K562 (cell line): Measurements from ENCODE around the gene TRAF7. TPM values are rescaled to one million over a fixed set of nuclear protein-coding genes. Genes with fewer than 3 reads are reported as not detected.

Experiments used
- BHLHE40 ChIP-seq: IDR thresholded peaks from 2 replicates; pipeline ENCODE4 v1.6.1; 2011; ENCODE audit warnings: low read length, improper control_type of control experiment
- BRD9 ChIP-seq: fragments of 450-650 bp; IDR thresholded peaks from 2 replicates; pipeline ENCODE4 v1.6.1; 2018; ENCODE audit warnings: low read depth; ENCODE audit not compliant: partially characterized antibody
- ETV6 ChIP-seq, 3 experiments: fragments of 150-350 bp in 1 of 3; sonication (generic) in 1 of 3; formaldehyde crosslinking in 1 of 3; IDR thresholded peaks; 2 replicates each; pipeline versions ENCODE4 v1.6.1 to v1.8.0; 2014 to 2022; ENCODE audit warnings: borderline replicate concordance in 2 of 3, low read depth in 2 of 3, antibody characterized with exemption in 1 of 3, low read length in 1 of 3, mild to moderate bottlenecking in 1 of 3, missing genetic modification reagents in 1 of 3
- MBD2 ChIP-seq: sonication (generic); IDR thresholded peaks from 2 replicates; pipeline ENCODE4 v1.6.1; 2016; ENCODE audit warnings: low read depth, borderline replicate concordance
- MLX ChIP-seq, 2 experiments: fragments of 450-650 bp in 1 of 2; sonication (generic) in 1 of 2; formaldehyde crosslinking; conservative IDR thresholded peaks; 2 replicates each; pipeline versions ENCODE4 v1.4.0 to v1.8.1; 2020 to 2022; ENCODE audit warnings: mild to moderate bottlenecking in 1 of 2, missing genetic modification reagents in 1 of 2
- polyA plus RNA-seq, 8 experiments: library from polyadenylated mRNA; depleted of rRNA in 4 of 8; stranded (reverse) in 5 of 8; unstranded in 3 of 8; fragments of >200 nt; fragmentation: Nextera tagmentation in 2 of 8; fragmentation: Illumina TruSeq in 1 of 8; extraction: Ambion mirVana in 2 of 8; extraction: Trizol in 1 of 8; gene quantifications; 2 replicates each; pipeline versions ENCODE4 v1.2.1 to v1.2.3, GENCODE V29; 2011 to 2014; ENCODE audit warnings: inconsistent platforms in 1 of 8, missing spikeins in 1 of 8
- total RNA-seq, 7 experiments: library from RNA; depleted of rRNA in 6 of 7; stranded (reverse); fragments of >200 nt in 6 of 7; fragmentation: Illumina TruSeq in 2 of 7; extraction: Trizol in 2 of 7; gene quantifications; 2 replicates each; pipeline versions ENCODE4 v1.2.1 to v1.2.3, GENCODE V29; 2011 to 2021; ENCODE audit warnings: low replicate concordance in 1 of 7
- TF ChIP-seq, protein P1 (sequence below): fragments of 450-650 bp; IDR thresholded peaks from 2 replicates; pipeline ENCODE4 v1.6.1; 2017; ENCODE audit warnings: antibody characterized with exemption, mild to moderate bottlenecking

TRAF7 gene
- total and polyA plus RNA-seq, 9 of the 15 experiments (the other 6 are each of a cell fraction or from before 2014, with no cell fraction given): 1.1 to 113 (median 41.6) TPM

DNA sequence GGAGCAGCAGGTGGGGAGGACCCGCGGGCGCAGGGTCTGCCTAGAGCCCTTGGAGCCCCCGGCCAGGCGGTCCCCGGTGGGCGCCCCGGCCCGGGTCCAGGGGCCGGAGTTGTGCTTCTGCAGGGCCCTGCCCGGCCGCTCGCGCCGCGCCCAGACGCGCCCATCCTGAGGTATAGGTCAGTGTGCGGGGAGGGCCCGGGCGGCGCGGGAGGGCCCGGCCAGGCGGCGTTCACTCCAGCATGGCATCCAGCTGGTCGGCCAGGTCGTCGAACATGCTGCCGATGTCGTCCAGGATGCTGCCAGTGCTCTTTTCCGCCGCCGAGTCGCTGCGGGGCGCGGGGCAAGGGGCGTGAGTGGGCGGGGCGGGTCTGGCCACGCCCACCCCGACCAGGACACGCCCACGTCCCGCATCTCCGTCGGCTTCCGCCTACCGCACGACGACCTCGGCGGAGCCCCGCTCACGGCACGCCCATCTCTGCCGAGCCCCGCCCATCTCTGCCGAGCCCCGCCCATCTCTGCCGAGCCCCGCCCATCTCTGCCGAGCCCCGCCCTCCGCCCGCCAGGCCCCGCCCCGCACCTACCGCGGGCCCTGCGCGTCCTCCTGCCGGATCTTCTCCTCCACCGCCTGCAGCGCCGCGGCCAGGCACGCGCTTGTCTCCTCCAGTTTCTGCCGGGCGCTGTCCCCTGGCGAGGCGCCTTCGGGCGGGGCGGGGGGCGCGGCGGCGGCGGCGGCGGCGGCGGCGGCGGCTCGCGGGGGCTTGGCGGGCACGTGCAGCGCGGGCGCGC, 22.9 kb downstream of the TRAF7 start (continued):
- TF ChIP-seq ETV6 (IDR thresholded peaks at IDR 0.05; ENCODE audit: borderline replicate concordance in 1 of 2, low read depth in 2 of 2, low read length in 1 of 2) (no peak), ETV6 (CRISPR knock-in tag; IDR thresholded peaks at IDR 0.05; ENCODE audit: borderline replicate concordance) (peak; percentile 70; the same call in 1 of the 2 replicates), BRD9 (no peak), MLX (CRISPR knock-in tag; conservative IDR thresholded peaks at IDR 0.05) (0 out of 4 replicates have a peak, but pooled peaks of 1 of the 2 experiments have one; percentile 54), BHLHE40 (peak; percentile 67), MBD2 (peak; percentile 46; the same call in 1 of the 2 replicates)
- TF ChIP-seq, protein P1, sequence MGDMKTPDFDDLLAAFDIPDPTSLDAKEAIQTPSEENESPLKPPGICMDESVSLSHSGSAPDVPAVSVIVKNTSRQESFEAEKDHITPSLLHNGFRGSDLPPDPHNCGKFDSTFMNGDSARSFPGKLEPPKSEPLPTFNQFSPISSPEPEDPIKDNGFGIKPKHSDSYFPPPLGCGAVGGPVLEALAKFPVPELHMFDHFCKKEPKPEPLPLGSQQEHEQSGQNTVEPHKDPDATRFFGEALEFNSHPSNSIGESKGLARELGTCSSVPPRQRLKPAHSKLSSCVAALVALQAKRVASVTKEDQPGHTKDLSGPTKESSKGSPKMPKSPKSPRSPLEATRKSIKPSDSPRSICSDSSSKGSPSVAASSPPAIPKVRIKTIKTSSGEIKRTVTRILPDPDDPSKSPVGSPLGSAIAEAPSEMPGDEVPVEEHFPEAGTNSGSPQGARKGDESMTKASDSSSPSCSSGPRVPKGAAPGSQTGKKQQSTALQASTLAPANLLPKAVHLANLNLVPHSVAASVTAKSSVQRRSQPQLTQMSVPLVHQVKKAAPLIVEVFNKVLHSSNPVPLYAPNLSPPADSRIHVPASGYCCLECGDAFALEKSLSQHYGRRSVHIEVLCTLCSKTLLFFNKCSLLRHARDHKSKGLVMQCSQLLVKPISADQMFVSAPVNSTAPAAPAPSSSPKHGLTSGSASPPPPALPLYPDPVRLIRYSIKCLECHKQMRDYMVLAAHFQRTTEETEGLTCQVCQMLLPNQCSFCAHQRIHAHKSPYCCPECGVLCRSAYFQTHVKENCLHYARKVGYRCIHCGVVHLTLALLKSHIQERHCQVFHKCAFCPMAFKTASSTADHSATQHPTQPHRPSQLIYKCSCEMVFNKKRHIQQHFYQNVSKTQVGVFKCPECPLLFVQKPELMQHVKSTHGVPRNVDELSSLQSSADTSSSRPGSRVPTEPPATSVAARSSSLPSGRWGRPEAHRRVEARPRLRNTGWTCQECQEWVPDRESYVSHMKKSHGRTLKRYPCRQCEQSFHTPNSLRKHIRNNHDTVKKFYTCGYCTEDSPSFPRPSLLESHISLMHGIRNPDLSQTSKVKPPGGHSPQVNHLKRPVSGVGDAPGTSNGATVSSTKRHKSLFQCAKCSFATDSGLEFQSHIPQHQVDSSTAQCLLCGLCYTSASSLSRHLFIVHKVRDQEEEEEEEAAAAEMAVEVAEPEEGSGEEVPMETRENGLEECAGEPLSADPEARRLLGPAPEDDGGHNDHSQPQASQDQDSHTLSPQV: 0 out of 2 replicates have a peak, but pooled peaks have one; percentile 24
